OCI-LY3 (cell line): ENCODE data around the gene PARP3.
"Not testable (repeated sequence)": the region's sequence is repeated elsewhere in the genome, so short reads cannot be mapped to it uniquely, and the experiment has no call there.

ENCODE experiments used
- H2AFZ ChIP-seq: fragments of 200-600, 300-600 bp; shearing (Covaris generic); 2 replicates; pipeline ENCODE4 v1.6.0; 2014; ENCODE audit warnings: antibody characterized with exemption, low read depth, low read length
- H3K27ac ChIP-seq: fragments of 200-600, 300-600 bp; sonication (generic); 2 replicates; pipeline ENCODE4 v1.5.1; 2014; ENCODE audit warnings: mild to moderate bottlenecking, low read length, moderate library complexity, mixed read lengths
- H3K27me3 ChIP-seq: fragments of 200-600, 300-600 bp; sonication (generic); 2 replicates; pipeline ENCODE4 v1.6.1; 2014; ENCODE audit warnings: low read depth, low read length, mixed read lengths
- H3K36me3 ChIP-seq: fragments of 200-600, 300-600 bp; sonication (generic); replicated peaks from 2 replicates; pipeline ENCODE3; 2014; ENCODE audit warnings: low read depth, low read length, mixed read lengths
- H3K4me1 ChIP-seq: fragments of 300-600, 200-600 bp; sonication (generic); 2 replicates; pipeline ENCODE4 v1.6.1; 2014; ENCODE audit warnings: low read length, mixed read lengths
- H3K4me2 ChIP-seq: fragments of 200-600, 300-600 bp; sonication (generic); 2 replicates; pipeline ENCODE4 v1.6.1; 2014; ENCODE audit warnings: low read length, mixed read lengths
- H3K4me3 ChIP-seq: fragments of 300-600, 200-600 bp; sonication (generic); 2 replicates; pipeline ENCODE4 v1.5.1; 2014; ENCODE audit warnings: antibody characterized with exemption, mild to moderate bottlenecking, low read length, moderate library complexity
- H3K79me2 ChIP-seq: fragments of 300-600, 200-600 bp; shearing (Covaris generic); 2 replicates; pipeline ENCODE4 v1.6.1; 2014; ENCODE audit warnings: mild to moderate bottlenecking, low read length, mixed read lengths
- H3K9ac ChIP-seq: fragments of 300-600, 200-600 bp; shearing (Covaris generic); 2 replicates; pipeline ENCODE4 v1.6.0; 2014; ENCODE audit warnings: mild to moderate bottlenecking, low read length, moderate library complexity
- H3K9me3 ChIP-seq: fragments of 200-600, 300-600 bp; shearing (Covaris generic); 2 replicates; pipeline ENCODE4 v1.6.1; 2014; ENCODE audit warnings: low read length, mixed read lengths; ENCODE audit not compliant: insufficient read depth
- H4K20me1 ChIP-seq: fragments of 200-600, 300-600 bp; sonication (generic); 2 replicates; pipeline ENCODE4 v1.6.1; 2016; ENCODE audit warnings: low read length, mixed read lengths; ENCODE audit not compliant: insufficient read depth
- EZH2phosphoT487 ChIP-seq: fragments of 200-600 bp; shearing (Covaris generic); IDR thresholded peaks from 2 replicates; pipeline ENCODE4 v1.6.1; 2018; ENCODE audit warnings: antibody characterized with exemption, mixed run types, low read depth
- TF ChIP-seq, protein P1 (sequence below): fragments of 200-600, 300-600 bp; sonication (generic); IDR thresholded peaks from 2 replicates; pipeline ENCODE4 v1.5.1; 2014; ENCODE audit warnings: antibody characterized with exemption, low read length, low read depth

Gene PARP3

DNA sequence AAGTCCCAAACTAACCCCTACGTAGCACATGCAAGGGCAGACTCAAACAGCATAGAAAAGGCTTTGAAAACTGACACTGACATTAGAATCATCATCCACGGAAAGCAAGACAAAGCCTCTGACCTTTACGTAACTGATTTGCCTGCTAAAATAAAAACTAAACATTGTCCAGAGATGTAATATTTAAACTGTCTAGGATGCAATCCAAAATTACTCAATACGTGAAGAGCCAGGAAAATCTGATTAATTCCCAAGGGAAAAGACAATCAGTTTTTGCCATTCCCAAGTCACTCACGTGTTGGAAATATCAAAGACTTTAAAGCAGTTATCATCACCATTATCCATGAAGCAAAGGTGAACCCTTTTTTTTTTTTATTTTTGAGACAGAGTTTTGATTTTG is 25.7 kb upstream of the PARP3 start:
- no peak for TF ChIP-seq EZH2phosphoT487
- TF ChIP-seq, protein P1, sequence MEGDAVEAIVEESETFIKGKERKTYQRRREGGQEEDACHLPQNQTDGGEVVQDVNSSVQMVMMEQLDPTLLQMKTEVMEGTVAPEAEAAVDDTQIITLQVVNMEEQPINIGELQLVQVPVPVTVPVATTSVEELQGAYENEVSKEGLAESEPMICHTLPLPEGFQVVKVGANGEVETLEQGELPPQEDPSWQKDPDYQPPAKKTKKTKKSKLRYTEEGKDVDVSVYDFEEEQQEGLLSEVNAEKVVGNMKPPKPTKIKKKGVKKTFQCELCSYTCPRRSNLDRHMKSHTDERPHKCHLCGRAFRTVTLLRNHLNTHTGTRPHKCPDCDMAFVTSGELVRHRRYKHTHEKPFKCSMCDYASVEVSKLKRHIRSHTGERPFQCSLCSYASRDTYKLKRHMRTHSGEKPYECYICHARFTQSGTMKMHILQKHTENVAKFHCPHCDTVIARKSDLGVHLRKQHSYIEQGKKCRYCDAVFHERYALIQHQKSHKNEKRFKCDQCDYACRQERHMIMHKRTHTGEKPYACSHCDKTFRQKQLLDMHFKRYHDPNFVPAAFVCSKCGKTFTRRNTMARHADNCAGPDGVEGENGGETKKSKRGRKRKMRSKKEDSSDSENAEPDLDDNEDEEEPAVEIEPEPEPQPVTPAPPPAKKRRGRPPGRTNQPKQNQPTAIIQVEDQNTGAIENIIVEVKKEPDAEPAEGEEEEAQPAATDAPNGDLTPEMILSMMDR = no peak
- H3K4me1 ChIP-seq = no peaks in the 10 kb centered on the region
- H3K27ac ChIP-seq = no peak overlapping the region
- H3K9ac ChIP-seq = no peak overlapping the region
- H3K9me3 ChIP-seq = no peaks in the 10 kb centered on the region
- no peak overlapping the region for H3K4me3 ChIP-seq
- 0 out of 2 replicates have a peak, but pooled peaks cover 3% of the 10 kb centered on the region for H3K27me3 ChIP-seq
- no peak overlapping the region for H3K4me2 ChIP-seq
- no peak overlapping the region for H2AFZ ChIP-seq
- no peaks in the 10 kb centered on the region for H3K79me2 ChIP-seq
- no peaks in the 10 kb centered on the region for H4K20me1 ChIP-seq
- no peaks in the 10 kb centered on the region for H3K36me3 ChIP-seq

DNA sequence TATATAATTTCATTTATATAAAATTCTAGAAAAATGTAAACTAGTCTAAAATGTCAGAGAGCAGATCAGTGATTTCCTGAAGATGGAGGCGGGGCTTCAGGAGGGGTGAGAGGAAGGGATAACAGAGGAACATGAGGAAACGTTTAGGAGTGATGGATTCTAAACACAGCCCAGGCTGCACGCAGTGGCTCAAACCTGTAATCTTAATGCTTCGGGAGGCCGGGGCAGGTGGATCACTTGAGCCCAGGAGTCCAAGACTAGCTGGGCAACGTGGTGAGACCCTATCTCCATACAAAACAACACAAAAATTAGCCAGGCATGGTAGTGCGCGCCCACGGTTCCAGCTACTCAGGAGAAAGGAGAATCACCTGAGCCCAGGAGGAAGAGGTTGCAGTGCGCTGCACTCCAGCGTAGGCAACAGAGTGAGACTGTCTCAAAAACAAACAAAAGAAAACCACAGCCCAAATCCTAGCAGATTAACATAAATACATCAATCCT is 21.0 kb upstream of the PARP3 start:
- H3K4me2 ChIP-seq = no peak overlapping the region

DNA sequence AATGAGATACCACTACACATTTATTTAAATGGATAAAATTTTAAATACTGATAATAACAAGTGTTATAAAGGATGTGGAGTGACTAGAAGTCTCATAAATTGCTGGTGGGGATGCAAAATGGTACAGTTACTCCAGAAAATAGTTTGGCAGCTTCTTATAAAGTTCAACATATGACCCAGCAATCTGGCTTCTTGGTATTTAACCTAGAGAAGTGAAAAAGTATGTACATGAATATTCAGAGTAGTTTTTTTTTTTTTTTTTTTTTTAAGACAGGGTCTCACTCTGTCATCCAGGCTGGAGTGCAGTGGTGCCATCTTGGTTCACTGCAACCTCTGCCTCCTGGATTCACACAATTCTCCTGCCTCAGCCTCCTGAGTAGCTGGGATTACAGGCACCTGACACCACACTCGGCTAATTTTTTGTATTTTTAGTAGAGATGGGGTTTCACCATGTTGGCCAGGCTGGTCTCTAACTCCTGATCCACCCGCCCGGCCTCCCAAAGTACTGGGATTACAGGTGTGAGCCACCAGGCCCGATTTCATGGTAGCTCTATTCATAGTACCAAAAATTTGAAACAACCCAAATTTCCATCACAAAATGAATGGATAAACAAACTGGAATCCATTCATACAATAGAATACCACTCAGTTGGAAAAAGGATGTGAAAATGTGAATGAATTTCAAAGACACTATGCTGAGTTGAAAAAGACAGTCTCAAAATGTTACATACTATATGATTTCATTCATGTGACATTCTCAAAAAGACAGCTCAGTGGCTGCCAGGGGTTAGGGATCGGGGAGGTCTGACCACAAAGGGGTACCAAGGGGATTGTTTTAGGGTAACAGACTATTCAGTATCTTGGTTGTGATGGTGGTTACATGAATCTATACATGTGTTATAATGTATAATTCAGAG is 14.8 kb upstream of the PARP3 start:
- Histone ChIP-seq H3K4me2 (peak overlapping the region; percentile 40), H3K9ac (no peak overlapping the region), H3K27me3 (no peaks in the 10 kb centered on the region), H2AFZ (no peak overlapping the region), H3K79me2 (no peaks in the 10 kb centered on the region), H3K4me3 (no peak overlapping the region), H3K36me3 (peaks cover 6% of the 10 kb centered on the region), H3K27ac (peak overlapping the region; percentile 49), H3K4me1 (peaks cover 13% of the 10 kb centered on the region), H3K9me3 (no peaks in the 10 kb centered on the region), H4K20me1 (no peaks in the 10 kb centered on the region)
- TF ChIP-seq, protein P1 = no peak
- TF ChIP-seq EZH2phosphoT487 = no peak

More for the DNA sequence above, 21.0 kb upstream of the PARP3 start:
- no peak overlapping the region for H3K9ac ChIP-seq
- H3K27ac ChIP-seq = no peak overlapping the region
- no peak for TF ChIP-seq EZH2phosphoT487
- TF ChIP-seq, protein P1 = no peak
- no peaks in the 10 kb centered on the region for H4K20me1 ChIP-seq
- H3K9me3 ChIP-seq = no peaks in the 10 kb centered on the region
- 0 out of 2 replicates have a peak, but pooled peaks cover 3% of the 10 kb centered on the region for H3K27me3 ChIP-seq
- no peaks in the 10 kb centered on the region for H3K4me1 ChIP-seq
- no peak overlapping the region for H3K4me3 ChIP-seq
- no peaks in the 10 kb centered on the region for H3K79me2 ChIP-seq
- H3K36me3 ChIP-seq = no peaks in the 10 kb centered on the region
- H2AFZ ChIP-seq = no peak overlapping the region

DNA sequence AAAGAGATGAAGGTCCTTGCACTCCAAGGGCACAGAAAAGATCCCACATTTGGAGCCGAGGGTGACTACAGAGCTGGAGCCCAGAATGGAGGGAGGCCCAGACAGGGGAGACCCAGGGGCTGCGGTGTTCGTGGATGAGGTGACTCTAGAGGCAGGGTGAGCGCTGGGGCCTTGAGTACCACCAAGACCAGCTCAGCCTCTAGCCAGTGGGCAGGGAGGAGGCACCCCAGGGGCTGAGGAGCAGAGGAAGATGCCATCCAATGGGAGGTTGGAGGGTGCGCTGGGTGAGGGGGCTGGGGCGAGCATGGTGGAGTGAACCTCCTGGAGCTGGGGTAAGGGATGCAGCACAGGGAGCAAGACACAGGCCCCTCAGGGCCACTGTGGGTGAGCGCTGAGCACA is 13.7 kb upstream of the PARP3 start:
- H4K20me1 ChIP-seq = no peaks in the 10 kb centered on the region
- H3K4me3 ChIP-seq = no peak overlapping the region
- peaks cover 13% of the 10 kb centered on the region for H3K4me1 ChIP-seq
- no peak overlapping the region for H3K4me2 ChIP-seq
- peaks cover 14% of the 10 kb centered on the region for H3K36me3 ChIP-seq
- TF ChIP-seq, protein P1 = no peak
- no peak for TF ChIP-seq EZH2phosphoT487
- no peak overlapping the region for H3K27ac ChIP-seq
- no peak overlapping the region for H2AFZ ChIP-seq
- no peak overlapping the region for H3K9ac ChIP-seq
- H3K27me3 ChIP-seq = no peaks in the 10 kb centered on the region
- no peaks in the 10 kb centered on the region for H3K9me3 ChIP-seq
- H3K79me2 ChIP-seq = no peaks in the 10 kb centered on the region

DNA sequence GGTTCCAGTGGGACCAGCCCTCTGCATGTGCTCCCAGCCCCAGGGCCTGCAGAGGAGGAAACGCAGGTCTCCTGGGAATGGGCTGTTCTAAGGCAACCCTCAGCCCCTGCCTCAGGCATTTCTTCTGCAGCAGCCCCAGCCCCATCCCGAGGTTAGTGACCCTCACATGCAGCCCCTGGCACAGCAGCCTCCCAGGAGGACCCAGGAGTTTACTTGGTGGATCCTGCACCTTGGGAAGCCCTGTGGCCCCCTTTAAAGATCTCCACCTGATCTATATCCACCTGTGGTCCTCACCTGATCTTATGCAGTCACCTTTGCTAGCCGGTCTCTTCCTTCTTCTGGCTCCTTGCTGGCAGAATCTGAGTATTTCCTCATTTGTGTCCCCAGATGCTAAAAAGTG is 13.2 kb upstream of the PARP3 start:
- H3K9me3 ChIP-seq, H3K4me2 ChIP-seq, H4K20me1 ChIP-seq, H3K9ac ChIP-seq, H3K27ac ChIP-seq, H3K4me3 ChIP-seq, H3K27me3 ChIP-seq, H3K79me2 ChIP-seq, H2AFZ ChIP-seq: not testable (repeated sequence)
- peaks cover 20% of the 10 kb centered on the region for H3K36me3 ChIP-seq
- H3K4me1 ChIP-seq = peaks cover 13% of the 10 kb centered on the region
